PC-3 (cell line): Measurements from ENCODE around the gene NME4. TPM values are rescaled to one million over a fixed set of nuclear protein-coding genes. Genes with fewer than 3 reads are reported as not detected.

ENCODE experiments used
- ATAC-seq: fragments of 200-7000 bp; cut with Tn5 transposase; 2 replicates; pipeline ENCODE4 v1.9.1; 2020; ENCODE audit warnings: mild to moderate bottlenecking, moderate library complexity
- BruUV-seq: library from RNA; stranded (reverse); fragments of 400-500 nt; replicated peaks from 2 replicates; lab custom pipeline; 2021; lab: Mats Ljungman, UMichigan
- CTCF ChIA-PET: fragments of 300-600 bp; sonication (Branson Sonifier 250); formaldehyde crosslinking; loops from one replicate; lab custom pipeline; 2022; ENCODE audit warnings: antibody characterized with exemption; lab: Charles Lee
- POLR2A ChIA-PET: fragments of 300-600 bp; sonication (Branson Sonifier 250); formaldehyde crosslinking; loops from one replicate; lab custom pipeline; 2022; ENCODE audit warnings: antibody characterized with exemption; ENCODE audit not compliant: unreplicated experiment; lab: Charles Lee
- DNase-seq: peaks from one replicate; pipeline ENCODE4 v3.0.0-alpha.2; 2015
- H2AFZ ChIP-seq: fragments of 300-600 bp; sonication (generic); 2 replicates; pipeline ENCODE4 v1.6.0; 2016; ENCODE audit warnings: antibody characterized with exemption, low read length
- H3F3A ChIP-seq: fragments of 300-600 bp; sonication (generic); one replicate; pipeline ENCODE4 v1.6.0; 2017; ENCODE audit warnings: antibody characterized with exemption, low read length, control low read depth, mild to moderate bottlenecking; ENCODE audit not compliant: unreplicated experiment
- H3K27ac ChIP-seq: fragments of 300-600 bp; sonication (generic); 2 replicates; pipeline ENCODE4 v1.5.1; 2016; ENCODE audit warnings: mild to moderate bottlenecking, low read length
- H3K27me3 ChIP-seq: fragments of 300-600 bp; sonication (generic); 2 replicates; pipeline ENCODE4 v1.6.1; 2016; ENCODE audit warnings: low read length, mixed read lengths
- H3K36me3 ChIP-seq: fragments of 300-600 bp; sonication (generic); 2 replicates; pipeline ENCODE4 v1.6.1; 2016; ENCODE audit warnings: low read depth, mixed run types, low read length, mixed read lengths
- H3K4me1 ChIP-seq: fragments of 300-600 bp; sonication (generic); 2 replicates; pipeline ENCODE4 v1.5.1; 2016; ENCODE audit warnings: low read length; ENCODE audit not compliant: insufficient read depth
- H3K4me2 ChIP-seq: fragments of 300-600 bp; sonication (generic); 2 replicates; pipeline ENCODE4 v1.6.0; 2016; ENCODE audit warnings: low read length
- H3K4me3 ChIP-seq: fragments of 300-600 bp; sonication (generic); 2 replicates; pipeline ENCODE4 v1.5.1; 2016; ENCODE audit warnings: mild to moderate bottlenecking, low read length, mixed read lengths
- H3K79me2 ChIP-seq: fragments of 300-600 bp; sonication (generic); 2 replicates; pipeline ENCODE4 v1.6.1; 2017; ENCODE audit warnings: low read length, mixed read lengths
- H3K9ac ChIP-seq: fragments of 300-600 bp; sonication (generic); 2 replicates; pipeline ENCODE4 v1.6.0; 2016; ENCODE audit warnings: mild to moderate bottlenecking, low read length
- H3K9me2 ChIP-seq: fragments of 300-600 bp; sonication (generic); replicated peaks from 2 replicates; pipeline ENCODE4 v1.6.1; 2016; ENCODE audit warnings: mixed run types, low read length, mixed read lengths
- H3K9me3 ChIP-seq: fragments of 300-600 bp; sonication (generic); 2 replicates; pipeline ENCODE4 v1.6.1; 2016; ENCODE audit warnings: low read length, mixed read lengths
- H4K20me1 ChIP-seq: fragments of 300-600 bp; sonication (generic); 2 replicates; pipeline ENCODE4 v1.6.1; 2016; ENCODE audit warnings: low read length, mixed read lengths
- CTCF ChIP-seq: fragments of 300-600 bp; sonication (generic); conservative IDR thresholded peaks from 2 replicates; pipeline ENCODE4 v1.5.1; 2017; ENCODE audit warnings: antibody characterized with exemption, low read depth, mild to moderate bottlenecking, low read length
- EZH2 ChIP-seq: fragments of 300-600 bp; sonication (generic); IDR thresholded peaks from one replicate; pipeline ENCODE4 v1.6.1; 2017; ENCODE audit warnings: antibody characterized with exemption, mild to moderate bottlenecking, low read length; ENCODE audit not compliant: unreplicated experiment
- EZH2phosphoT487 ChIP-seq: fragments of 300-600 bp; sonication (generic); IDR thresholded peaks from 2 replicates; pipeline ENCODE4 v1.6.1; 2018; ENCODE audit warnings: mild to moderate bottlenecking, antibody characterized with exemption, low read length, borderline replicate concordance
- intact Hi-C: fragments of 100-400 bp; cut with micrococcal nuclease; formaldehyde crosslinking; loops from 2 replicates; pipeline ENCODE4 v1.9.0; 2023
- total RNA-seq: library from RNA; depleted of rRNA; stranded (reverse); fragments of >200 nt; gene quantifications from 2 replicates; pipeline ENCODE4 v1.2.3, GENCODE V29; 2014

NME4 gene
- total RNA-seq, 1 experiment from 2014 or later = 182 TPM

DNA sequence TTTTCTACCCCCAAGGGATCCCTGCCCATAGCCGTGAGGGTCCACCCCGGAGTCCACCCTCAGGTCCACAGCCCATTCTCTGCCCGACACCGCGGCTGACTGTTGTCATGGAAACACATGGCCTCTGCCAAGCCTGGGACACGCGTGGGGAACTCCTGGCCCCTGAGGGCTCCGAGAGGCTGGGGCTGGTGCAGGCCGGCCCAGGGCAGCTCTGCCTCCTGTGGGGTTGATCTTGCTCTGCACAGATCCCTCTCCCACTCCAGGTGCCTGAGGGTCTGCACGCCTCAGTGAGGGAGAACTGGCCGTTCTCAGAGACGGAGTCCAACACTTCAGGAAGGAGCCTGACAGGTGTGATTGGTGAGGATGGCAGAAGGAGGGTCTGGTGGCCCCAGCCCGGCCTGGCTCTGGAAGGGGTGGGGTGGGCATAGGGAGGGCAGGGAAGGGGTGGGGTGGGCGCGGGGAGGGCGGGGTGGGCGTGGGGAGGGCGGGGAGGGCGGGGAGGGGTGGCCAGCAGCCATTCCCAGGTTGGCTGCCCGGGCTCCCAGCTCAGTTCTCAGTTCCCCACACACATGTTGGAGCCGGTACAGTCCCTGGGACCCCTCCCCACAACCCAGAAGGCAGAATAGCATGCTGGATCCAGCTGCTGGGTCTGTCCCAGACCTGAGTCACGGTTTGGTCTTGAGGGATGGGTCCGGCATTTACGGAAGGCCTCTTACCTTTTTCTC lies 33.1 kb upstream of the NME4 start:
- no peaks in the 10 kb centered on the region for H3K9me2 ChIP-seq
- H3K4me1 ChIP-seq = peaks cover 2% of the 10 kb centered on the region; the same call in 1 of the 2 replicates
- no peaks in the 10 kb centered on the region for H4K20me1 ChIP-seq
- no peaks in the 10 kb centered on the region for H3K27me3 ChIP-seq
- no peak overlapping the region for H3K9ac ChIP-seq
- no TSS peak for BruUV-seq
- no peak overlapping the region for H3K4me3 ChIP-seq
- no peak for ATAC-seq
- H3F3A ChIP-seq = no peaks in the 10 kb centered on the region
- TF ChIP-seq EZH2phosphoT487 = no peak
- TF ChIP-seq EZH2 = no peak
- no peak for TF ChIP-seq CTCF
- POLR2A ChIA-PET = no interaction called here
- DNase-seq = no peak
- CTCF ChIA-PET = no interaction called here
- no peak overlapping the region for H2AFZ ChIP-seq
- H3K36me3 ChIP-seq = no peaks in the 10 kb centered on the region
- H3K27ac ChIP-seq = no peak overlapping the region
- intact Hi-C loops = no loop called here
- no peaks in the 10 kb centered on the region for H3K79me2 ChIP-seq
- H3K4me2 ChIP-seq = no peak overlapping the region
- H3K9me3 ChIP-seq = no peaks in the 10 kb centered on the region

GRCh38 chr16:364595-365491 lies 32.2 kb upstream of the NME4 start:
- no peak overlapping the region for H3K4me2 ChIP-seq
- intact Hi-C loops = no loop called here
- H3K4me1 ChIP-seq = peaks cover 7% of the 10 kb centered on the region; the same call in 1 of the 2 replicates
- H3K27ac ChIP-seq = no peak overlapping the region
- no peak overlapping the region for H2AFZ ChIP-seq
- no peak overlapping the region for H3K9ac ChIP-seq
- ChIA-PET POLR2A (no interaction called here), CTCF (interaction anchor here (0.6 kb wide), 1 partner anchor 168 kb away, joined by 3 read pairs; no protein-coding TSS in a partner anchor)
- H3K4me3 ChIP-seq = no peak overlapping the region
- no peaks in the 10 kb centered on the region for H3K9me3 ChIP-seq
- H3F3A ChIP-seq = no peaks in the 10 kb centered on the region
- H3K79me2 ChIP-seq = no peaks in the 10 kb centered on the region
- H3K9me2 ChIP-seq = no peaks in the 10 kb centered on the region
- ATAC-seq = no peak
- BruUV-seq = no TSS peak
- no peaks in the 10 kb centered on the region for H3K36me3 ChIP-seq
- H4K20me1 ChIP-seq = no peaks in the 10 kb centered on the region
- TF ChIP-seq CTCF (no peak), EZH2phosphoT487 (no peak), EZH2 (no peak)
- DNase-seq = no peak
- no peaks in the 10 kb centered on the region for H3K27me3 ChIP-seq
